ENCODE data around the gene TBC1D2B.

TBC1D2B gene

DNA sequence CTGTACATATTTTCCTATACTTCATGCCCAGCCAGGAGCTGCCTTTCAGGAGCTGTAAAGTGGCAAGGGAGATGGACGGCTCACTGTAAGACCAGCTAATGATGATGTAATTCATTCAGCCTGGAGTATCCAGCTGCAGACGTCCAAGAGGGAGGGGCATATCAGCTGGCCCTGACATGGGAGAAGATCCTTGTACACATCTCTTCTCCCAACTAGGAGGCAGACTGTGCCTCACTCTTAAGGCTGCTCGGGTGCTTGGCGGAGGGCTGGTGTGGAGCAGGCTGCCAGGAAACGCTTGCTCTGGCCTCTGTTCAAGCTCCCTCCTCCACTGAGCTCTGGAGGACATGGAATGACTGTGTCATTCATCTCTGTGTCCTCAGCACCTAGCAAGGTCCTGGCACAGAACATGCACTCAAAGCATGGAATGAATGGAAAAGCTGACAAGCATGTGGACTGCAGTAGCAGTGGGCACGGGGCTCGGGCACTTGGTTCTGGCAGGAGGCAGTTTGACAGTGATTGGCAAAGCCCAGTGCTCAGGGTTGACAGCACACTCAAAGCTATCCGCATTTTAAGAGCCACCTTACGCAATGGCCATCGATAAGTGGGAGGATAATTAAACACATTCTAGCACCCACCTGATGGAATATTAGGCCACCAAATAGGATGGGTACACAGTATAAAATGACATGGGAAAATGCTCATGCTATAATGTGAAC, 72.4 kb downstream of the TBC1D2B start (continued):
- TF ChIP-seq ZNF239 (tag by site-specific recombination; IDR thresholded peaks at IDR 0.05) (no peak), ZNF394 (tag by site-specific recombination; IDR thresholded peaks at IDR 0.05; ENCODE audit: borderline replicate concordance) (peak; percentile 58; the same call in 1 of the 2 replicates), GLI2 (tag by site-specific recombination; IDR thresholded peaks at IDR 0.05; ENCODE audit: borderline replicate concordance, low read depth) (no peak), ZNF354C (tag by site-specific recombination; IDR thresholded peaks at IDR 0.05; ENCODE audit: borderline replicate concordance, low read depth) (no peak), ZNF169 (tag by site-specific recombination; IDR thresholded peaks at IDR 0.05) (no peak), ZBTB17 (tag by site-specific recombination; IDR thresholded peaks at IDR 0.05) (peak; percentile 91), ZNF660 (tag by site-specific recombination; IDR thresholded peaks at IDR 0.05) (0 out of 2 replicates have a peak, but pooled peaks have one; percentile 43), ZNF664 (tag by site-specific recombination; IDR thresholded peaks at IDR 0.05) (no peak), ZNF658 (tag by site-specific recombination; IDR thresholded peaks at IDR 0.05) (no peak), ZNF529 (tag by site-specific recombination; IDR thresholded peaks at IDR 0.05; ENCODE audit: insufficient replicate concordance) (no peak), IKZF3 (tag by site-specific recombination; IDR thresholded peaks at IDR 0.05) (peak; percentile 77), SCRT2 (tag by site-specific recombination; IDR thresholded peaks at IDR 0.05) (peak; percentile 67), ZNF157 (tag by site-specific recombination; IDR thresholded peaks at IDR 0.05) (no peak), ZSCAN30 (tag by site-specific recombination; IDR thresholded peaks at IDR 0.05) (no peak), SP2 (tag by site-specific recombination; IDR thresholded peaks at IDR 0.05) (peak; percentile 16; the same call in 1 of the 2 replicates), KLF9 (tag by site-specific recombination; IDR thresholded peaks at IDR 0.05; ENCODE audit: low read depth) (0 out of 2 replicates have a peak, but pooled peaks have one; percentile 36), KLF10 (tag by site-specific recombination; IDR thresholded peaks at IDR 0.05) (peak; percentile 46; the same call in 1 of the 2 replicates), ZNF391 (tag by site-specific recombination; IDR thresholded peaks at IDR 0.05; ENCODE audit: borderline replicate concordance, low read depth) (no peak), ZEB2 (tag by site-specific recombination; IDR thresholded peaks at IDR 0.05) (0 out of 2 replicates have a peak, but pooled peaks have one; percentile 39), ZNF211 (tag by site-specific recombination; IDR thresholded peaks at IDR 0.05; ENCODE audit: low read depth) (no peak), ZNF521 (tag by site-specific recombination; IDR thresholded peaks at IDR 0.05) (no peak)
- TF ChIP-seq, protein P1, sequence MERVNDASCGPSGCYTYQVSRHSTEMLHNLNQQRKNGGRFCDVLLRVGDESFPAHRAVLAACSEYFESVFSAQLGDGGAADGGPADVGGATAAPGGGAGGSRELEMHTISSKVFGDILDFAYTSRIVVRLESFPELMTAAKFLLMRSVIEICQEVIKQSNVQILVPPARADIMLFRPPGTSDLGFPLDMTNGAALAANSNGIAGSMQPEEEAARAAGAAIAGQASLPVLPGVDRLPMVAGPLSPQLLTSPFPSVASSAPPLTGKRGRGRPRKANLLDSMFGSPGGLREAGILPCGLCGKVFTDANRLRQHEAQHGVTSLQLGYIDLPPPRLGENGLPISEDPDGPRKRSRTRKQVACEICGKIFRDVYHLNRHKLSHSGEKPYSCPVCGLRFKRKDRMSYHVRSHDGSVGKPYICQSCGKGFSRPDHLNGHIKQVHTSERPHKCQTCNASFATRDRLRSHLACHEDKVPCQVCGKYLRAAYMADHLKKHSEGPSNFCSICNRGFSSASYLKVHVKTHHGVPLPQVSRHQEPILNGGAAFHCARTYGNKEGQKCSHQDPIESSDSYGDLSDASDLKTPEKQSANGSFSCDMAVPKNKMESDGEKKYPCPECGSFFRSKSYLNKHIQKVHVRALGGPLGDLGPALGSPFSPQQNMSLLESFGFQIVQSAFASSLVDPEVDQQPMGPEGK (tag by site-specific recombination; IDR thresholded peaks at IDR 0.05) = peak; percentile 68; the same call in 1 of the 2 replicates
- TF ChIP-seq, protein P2, sequence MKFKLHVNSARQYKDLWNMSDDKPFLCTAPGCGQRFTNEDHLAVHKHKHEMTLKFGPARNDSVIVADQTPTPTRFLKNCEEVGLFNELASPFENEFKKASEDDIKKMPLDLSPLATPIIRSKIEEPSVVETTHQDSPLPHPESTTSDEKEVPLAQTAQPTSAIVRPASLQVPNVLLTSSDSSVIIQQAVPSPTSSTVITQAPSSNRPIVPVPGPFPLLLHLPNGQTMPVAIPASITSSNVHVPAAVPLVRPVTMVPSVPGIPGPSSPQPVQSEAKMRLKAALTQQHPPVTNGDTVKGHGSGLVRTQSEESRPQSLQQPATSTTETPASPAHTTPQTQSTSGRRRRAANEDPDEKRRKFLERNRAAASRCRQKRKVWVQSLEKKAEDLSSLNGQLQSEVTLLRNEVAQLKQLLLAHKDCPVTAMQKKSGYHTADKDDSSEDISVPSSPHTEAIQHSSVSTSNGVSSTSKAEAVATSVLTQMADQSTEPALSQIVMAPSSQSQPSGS (tag by site-specific recombination; IDR thresholded peaks at IDR 0.05; ENCODE audit: low read depth) = peak; percentile 94
- TF ChIP-seq, protein P3, sequence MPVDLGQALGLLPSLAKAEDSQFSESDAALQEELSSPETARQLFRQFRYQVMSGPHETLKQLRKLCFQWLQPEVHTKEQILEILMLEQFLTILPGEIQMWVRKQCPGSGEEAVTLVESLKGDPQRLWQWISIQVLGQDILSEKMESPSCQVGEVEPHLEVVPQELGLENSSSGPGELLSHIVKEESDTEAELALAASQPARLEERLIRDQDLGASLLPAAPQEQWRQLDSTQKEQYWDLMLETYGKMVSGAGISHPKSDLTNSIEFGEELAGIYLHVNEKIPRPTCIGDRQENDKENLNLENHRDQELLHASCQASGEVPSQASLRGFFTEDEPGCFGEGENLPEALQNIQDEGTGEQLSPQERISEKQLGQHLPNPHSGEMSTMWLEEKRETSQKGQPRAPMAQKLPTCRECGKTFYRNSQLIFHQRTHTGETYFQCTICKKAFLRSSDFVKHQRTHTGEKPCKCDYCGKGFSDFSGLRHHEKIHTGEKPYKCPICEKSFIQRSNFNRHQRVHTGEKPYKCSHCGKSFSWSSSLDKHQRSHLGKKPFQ (tag by site-specific recombination; IDR thresholded peaks at IDR 0.05) = no peak
- TF ChIP-seq, protein P4, sequence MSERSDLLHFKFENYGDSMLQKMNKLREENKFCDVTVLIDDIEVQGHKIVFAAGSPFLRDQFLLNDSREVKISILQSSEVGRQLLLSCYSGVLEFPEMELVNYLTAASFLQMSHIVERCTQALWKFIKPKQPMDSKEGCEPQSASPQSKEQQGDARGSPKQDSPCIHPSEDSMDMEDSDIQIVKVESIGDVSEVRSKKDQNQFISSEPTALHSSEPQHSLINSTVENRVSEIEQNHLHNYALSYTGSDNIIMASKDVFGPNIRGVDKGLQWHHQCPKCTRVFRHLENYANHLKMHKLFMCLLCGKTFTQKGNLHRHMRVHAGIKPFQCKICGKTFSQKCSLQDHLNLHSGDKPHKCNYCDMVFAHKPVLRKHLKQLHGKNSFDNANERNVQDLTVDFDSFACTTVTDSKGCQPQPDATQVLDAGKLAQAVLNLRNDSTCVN (tag by site-specific recombination; optimal IDR thresholded peaks at IDR 0.05) = no peak
- TF ChIP-seq, protein P5, sequence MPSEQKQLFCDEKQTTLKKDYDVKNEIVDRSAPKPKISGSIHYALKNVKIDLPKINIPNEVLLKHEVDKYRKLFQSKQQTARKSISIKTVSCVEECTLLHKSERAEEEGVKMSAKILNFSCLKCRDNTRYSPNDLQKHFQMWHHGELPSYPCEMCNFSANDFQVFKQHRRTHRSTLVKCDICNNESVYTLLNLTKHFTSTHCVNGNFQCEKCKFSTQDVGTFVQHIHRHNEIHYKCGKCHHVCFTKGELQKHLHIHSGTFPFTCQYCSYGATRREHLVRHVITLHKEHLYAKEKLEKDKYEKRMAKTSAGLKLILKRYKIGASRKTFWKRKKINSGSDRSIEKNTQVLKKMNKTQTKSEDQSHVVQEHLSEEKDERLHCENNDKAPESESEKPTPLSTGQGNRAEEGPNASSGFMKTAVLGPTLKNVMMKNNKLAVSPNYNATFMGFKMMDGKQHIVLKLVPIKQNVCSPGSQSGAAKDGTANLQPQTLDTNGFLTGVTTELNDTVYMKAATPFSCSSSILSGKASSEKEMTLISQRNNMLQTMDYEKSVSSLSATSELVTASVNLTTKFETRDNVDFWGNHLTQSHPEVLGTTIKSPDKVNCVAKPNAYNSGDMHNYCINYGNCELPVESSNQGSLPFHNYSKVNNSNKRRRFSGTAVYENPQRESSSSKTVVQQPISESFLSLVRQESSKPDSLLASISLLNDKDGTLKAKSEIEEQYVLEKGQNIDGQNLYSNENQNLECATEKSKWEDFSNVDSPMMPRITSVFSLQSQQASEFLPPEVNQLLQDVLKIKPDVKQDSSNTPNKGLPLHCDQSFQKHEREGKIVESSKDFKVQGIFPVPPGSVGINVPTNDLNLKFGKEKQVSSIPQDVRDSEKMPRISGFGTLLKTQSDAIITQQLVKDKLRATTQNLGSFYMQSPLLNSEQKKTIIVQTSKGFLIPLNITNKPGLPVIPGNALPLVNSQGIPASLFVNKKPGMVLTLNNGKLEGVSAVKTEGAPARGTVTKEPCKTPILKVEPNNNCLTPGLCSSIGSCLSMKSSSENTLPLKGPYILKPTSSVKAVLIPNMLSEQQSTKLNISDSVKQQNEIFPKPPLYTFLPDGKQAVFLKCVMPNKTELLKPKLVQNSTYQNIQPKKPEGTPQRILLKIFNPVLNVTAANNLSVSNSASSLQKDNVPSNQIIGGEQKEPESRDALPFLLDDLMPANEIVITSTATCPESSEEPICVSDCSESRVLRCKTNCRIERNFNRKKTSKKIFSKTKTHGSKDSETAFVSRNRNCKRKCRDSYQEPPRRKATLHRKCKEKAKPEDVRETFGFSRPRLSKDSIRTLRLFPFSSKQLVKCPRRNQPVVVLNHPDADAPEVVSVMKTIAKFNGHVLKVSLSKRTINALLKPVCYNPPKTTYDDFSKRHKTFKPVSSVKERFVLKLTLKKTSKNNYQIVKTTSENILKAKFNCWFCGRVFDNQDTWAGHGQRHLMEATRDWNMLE (tag by site-specific recombination; conservative IDR thresholded peaks at IDR 0.05; ENCODE audit: low read depth) = no peak
- TF ChIP-seq, protein P6, sequence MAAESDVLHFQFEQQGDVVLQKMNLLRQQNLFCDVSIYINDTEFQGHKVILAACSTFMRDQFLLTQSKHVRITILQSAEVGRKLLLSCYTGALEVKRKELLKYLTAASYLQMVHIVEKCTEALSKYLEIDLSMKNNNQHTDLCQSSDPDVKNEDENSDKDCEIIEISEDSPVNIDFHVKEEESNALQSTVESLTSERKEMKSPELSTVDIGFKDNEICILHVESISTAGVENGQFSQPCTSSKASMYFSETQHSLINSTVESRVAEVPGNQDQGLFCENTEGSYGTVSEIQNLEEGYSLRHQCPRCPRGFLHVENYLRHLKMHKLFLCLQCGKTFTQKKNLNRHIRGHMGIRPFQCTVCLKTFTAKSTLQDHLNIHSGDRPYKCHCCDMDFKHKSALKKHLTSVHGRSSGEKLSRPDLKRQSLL (tag by site-specific recombination; IDR thresholded peaks at IDR 0.05) = no peak

Data from HEK293 (cell line).